Activated naive CD8-positive, alpha-beta T cell treated with anti-CD3 and anti-CD28 coated beads, Interleukin-2, amount 50 U/mL, for 24 hours (primary cell): ENCODE measurements around the gene RFTN1.

Experiments used
- ATAC-seq: fragments of 150-1000 bp; cut with Tn5 transposase; one replicate; pipeline ENCODE4 v1.10.0; 2021
- DNase-seq: peaks from one replicate; pipeline ENCODE4 v3.0.0; 2021
- H3K27ac Mint-ChIP-seq: one replicate; pipeline ENCODE4 v1.8.0; 2021; ENCODE audit warnings: mild to moderate bottlenecking, mixed read lengths
- H3K27me3 Mint-ChIP-seq: one replicate; pipeline ENCODE4 v1.8.0; 2021; ENCODE audit warnings: mixed read lengths
- H3K36me3 Mint-ChIP-seq: one replicate; pipeline ENCODE4 v1.8.0; 2021; ENCODE audit warnings: low read depth, mixed read lengths
- H3K4me1 Mint-ChIP-seq: one replicate; pipeline ENCODE4 v1.8.0; 2021; ENCODE audit warnings: mixed read lengths
- H3K4me3 Mint-ChIP-seq: one replicate; pipeline ENCODE4 v1.8.0; 2021; ENCODE audit warnings: mild to moderate bottlenecking, moderate library complexity, mixed read lengths
- H3K9me3 Mint-ChIP-seq: one replicate; pipeline ENCODE4 v1.8.0; 2021; ENCODE audit warnings: mixed read lengths

The RFTN1 gene

GRCh38 chr3:16543242-16543864 is 29.9 kb upstream of the RFTN1 start:
- Mint-ChIP-seq H3K36me3 (no peaks in the 10 kb centered on the region), H3K4me3 (no peak overlapping the region), H3K9me3 (no peaks in the 10 kb centered on the region), H3K27me3 (peaks cover 7% of the 10 kb centered on the region), H3K27ac (no peak overlapping the region), H3K4me1 (peaks cover 22% of the 10 kb centered on the region)
- no peak for DNase-seq
- no peak for ATAC-seq

GRCh38 chr3:16538507-16538906 is 25.0 kb upstream of the RFTN1 start:
- peaks cover 7% of the 10 kb centered on the region for H3K27me3 Mint-ChIP-seq
- no peaks in the 10 kb centered on the region for H3K36me3 Mint-ChIP-seq
- no peaks in the 10 kb centered on the region for H3K9me3 Mint-ChIP-seq
- ATAC-seq (no peak), DNase-seq (no peak)
- H3K4me1 Mint-ChIP-seq, result no peaks in the 10 kb centered on the region
- no peak overlapping the region for H3K4me3 Mint-ChIP-seq
- no peak overlapping the region for H3K27ac Mint-ChIP-seq

- H3K4me3 Mint-ChIP-seq, result no peak overlapping the region
- H3K27me3 Mint-ChIP-seq, result peaks cover 7% of the 10 kb centered on the region
- no peaks in the 10 kb centered on the region for H3K4me1 Mint-ChIP-seq
- no peak for ATAC-seq
- no peaks in the 10 kb centered on the region for H3K9me3 Mint-ChIP-seq
- no peak for DNase-seq
- no peak overlapping the region for H3K27ac Mint-ChIP-seq
- no peaks in the 10 kb centered on the region for H3K36me3 Mint-ChIP-seq
Measured at GRCh38 chr3:16536996-16537395, 23.5 kb upstream of the RFTN1 start.

- H3K4me3 Mint-ChIP-seq, result no peak overlapping the region
Measured at GRCh38 chr3:16536344-16536663, 22.8 kb upstream of the RFTN1 start.

GRCh38 chr3:16534640-16535262 is 21.3 kb upstream of the RFTN1 start:
- peaks cover 3% of the 10 kb centered on the region for H3K27me3 Mint-ChIP-seq
- ATAC-seq, result no peak
- H3K4me1 Mint-ChIP-seq, result no peaks in the 10 kb centered on the region
- H3K36me3 Mint-ChIP-seq, result no peaks in the 10 kb centered on the region
- DNase-seq, result no peak
- no peak overlapping the region for H3K4me3 Mint-ChIP-seq
- no peak overlapping the region for H3K27ac Mint-ChIP-seq
- no peaks in the 10 kb centered on the region for H3K9me3 Mint-ChIP-seq

More at GRCh38 chr3:16536344-16536663, 22.8 kb upstream of the RFTN1 start:
- no peak for DNase-seq
- no peaks in the 10 kb centered on the region for H3K4me1 Mint-ChIP-seq
- H3K27ac Mint-ChIP-seq, result no peak overlapping the region
- no peaks in the 10 kb centered on the region for H3K9me3 Mint-ChIP-seq
- ATAC-seq, result no peak
- no peaks in the 10 kb centered on the region for H3K36me3 Mint-ChIP-seq
- peaks cover 7% of the 10 kb centered on the region for H3K27me3 Mint-ChIP-seq

- Mint-ChIP-seq H3K4me1 (peaks cover 4% of the 10 kb centered on the region), H3K36me3 (no peaks in the 10 kb centered on the region), H3K9me3 (no peaks in the 10 kb centered on the region), H3K27me3 (peaks cover 3% of the 10 kb centered on the region), H3K27ac (no peak overlapping the region), H3K4me3 (no peak overlapping the region)
- DNase-seq (no peak), ATAC-seq (no peak)
Measured at GRCh38 chr3:16533928-16534574, 20.6 kb upstream of the RFTN1 start.

GRCh38 chr3:16529264-16529663 is 15.8 kb upstream of the RFTN1 start:
- ATAC-seq (no peak), DNase-seq (no peak)
- no peak overlapping the region for H3K4me3 Mint-ChIP-seq
- H3K36me3 Mint-ChIP-seq, result peaks cover 2% of the 10 kb centered on the region
- H3K27ac Mint-ChIP-seq, result no peak overlapping the region
- peaks cover 13% of the 10 kb centered on the region for H3K4me1 Mint-ChIP-seq
- H3K27me3 Mint-ChIP-seq, result no peaks in the 10 kb centered on the region
- peaks cover 14% of the 10 kb centered on the region for H3K9me3 Mint-ChIP-seq

GRCh38 chr3:16528581-16528993 is 15.1 kb upstream of the RFTN1 start:
- DNase-seq, result no peak
- Mint-ChIP-seq H3K9me3 (peaks cover 18% of the 10 kb centered on the region), H3K27ac (no peak overlapping the region), H3K27me3 (no peaks in the 10 kb centered on the region), H3K4me3 (no peak overlapping the region), H3K4me1 (peaks cover 19% of the 10 kb centered on the region), H3K36me3 (peaks cover 7% of the 10 kb centered on the region)
- ATAC-seq, result no peak

GRCh38 chr3:16528106-16528505 is 14.6 kb upstream of the RFTN1 start:
- Mint-ChIP-seq H3K4me1 (peaks cover 24% of the 10 kb centered on the region), H3K36me3 (peaks cover 10% of the 10 kb centered on the region), H3K27me3 (no peaks in the 10 kb centered on the region), H3K4me3 (no peak overlapping the region), H3K9me3 (peaks cover 19% of the 10 kb centered on the region), H3K27ac (no peak overlapping the region)
- DNase-seq (no peak), ATAC-seq (no peak)

GRCh38 chr3:16524196-16524595 is 10.7 kb upstream of the RFTN1 start:
- H3K4me3 Mint-ChIP-seq, result no peak overlapping the region
- peaks cover 18% of the 10 kb centered on the region for H3K36me3 Mint-ChIP-seq
- peaks cover 32% of the 10 kb centered on the region for H3K9me3 Mint-ChIP-seq
- ATAC-seq, result no peak
- peak overlapping the region; percentile 35 for H3K27ac Mint-ChIP-seq
- H3K27me3 Mint-ChIP-seq, result no peaks in the 10 kb centered on the region
- no peak for DNase-seq
- peaks cover 61% of the 10 kb centered on the region for H3K4me1 Mint-ChIP-seq

- Mint-ChIP-seq H3K4me1 (peaks cover 63% of the 10 kb centered on the region), H3K27ac (peak overlapping the region; percentile 78), H3K27me3 (no peaks in the 10 kb centered on the region), H3K36me3 (peaks cover 18% of the 10 kb centered on the region), H3K9me3 (peaks cover 33% of the 10 kb centered on the region), H3K4me3 (no peak overlapping the region)
- DNase-seq (no peak), ATAC-seq (no peak)
Measured at GRCh38 chr3:16523778-16524177, 10.3 kb upstream of the RFTN1 start.

GRCh38 chr3:16522834-16523233 is 9.3 kb upstream of the RFTN1 start:
- ATAC-seq (no peak), DNase-seq (no peak)
- Mint-ChIP-seq H3K9me3 (peaks cover 43% of the 10 kb centered on the region), H3K4me3 (no peak overlapping the region), H3K27me3 (no peaks in the 10 kb centered on the region), H3K4me1 (peaks cover 72% of the 10 kb centered on the region), H3K27ac (peak overlapping the region; percentile 78), H3K36me3 (peaks cover 21% of the 10 kb centered on the region)

GRCh38 chr3:16520970-16521881 is 7.7 kb upstream of the RFTN1 start:
- Mint-ChIP-seq H3K27me3 (no peaks in the 10 kb centered on the region), H3K27ac (peak overlapping the region; percentile 78), H3K36me3 (peaks cover 22% of the 10 kb centered on the region), H3K4me1 (peaks cover 88% of the 10 kb centered on the region), H3K9me3 (peaks cover 45% of the 10 kb centered on the region), H3K4me3 (peak overlapping the region; percentile 41)
- DNase-seq, result peak; percentile 27
- peak; percentile 73 for ATAC-seq

- no peak for ATAC-seq
- peak overlapping the region; percentile 78 for H3K27ac Mint-ChIP-seq
- peak overlapping the region; percentile 15 for H3K4me3 Mint-ChIP-seq
- peaks cover 95% of the 10 kb centered on the region for H3K4me1 Mint-ChIP-seq
- no peaks in the 10 kb centered on the region for H3K27me3 Mint-ChIP-seq
- peaks cover 22% of the 10 kb centered on the region for H3K36me3 Mint-ChIP-seq
- H3K9me3 Mint-ChIP-seq, result peaks cover 42% of the 10 kb centered on the region
- no peak for DNase-seq
Measured at GRCh38 chr3:16520241-16520969, 6.9 kb upstream of the RFTN1 start.
